HG03378 (cell line): ENCODE data around the gene PDSS2.
"Not testable (repeated sequence)": the region's sequence is repeated elsewhere in the genome, so short reads cannot be mapped to it uniquely, and the experiment has no call there.

Source experiments
- ATAC-seq: cut with Tn5 transposase; IDR thresholded peaks from one replicate; pipeline ENCODE4 v1.9.1; 2021; ENCODE audit warnings: mild to moderate bottlenecking, moderate library complexity; ENCODE audit not compliant: unreplicated experiment

PDSS2 gene

GRCh38 chr6:107280001-107280400 is 179.4 kb downstream of the PDSS2 start:
- ATAC-seq = not testable (repeated sequence)

GRCh38 chr6:107275330-107275865 is 184.0 kb downstream of the PDSS2 start:
- no peak for ATAC-seq

- no peak for ATAC-seq
Measured at GRCh38 chr6:107274288-107274687, 185.1 kb downstream of the PDSS2 start.

GRCh38 chr6:107272246-107272645 is 187.1 kb downstream of the PDSS2 start:
- no peak for ATAC-seq

- no peak for ATAC-seq
Measured at GRCh38 chr6:107271208-107271790, 188.1 kb downstream of the PDSS2 start.

- no peak for ATAC-seq
Measured at GRCh38 chr6:107267634-107268033, 191.7 kb downstream of the PDSS2 start.

- no peak for ATAC-seq
Measured at GRCh38 chr6:107267006-107267405, 192.4 kb downstream of the PDSS2 start.

- no peak for ATAC-seq
Measured at GRCh38 chr6:107266563-107266962, 192.8 kb downstream of the PDSS2 start.

GRCh38 chr6:107264357-107264840 is 195.0 kb downstream of the PDSS2 start:
- ATAC-seq = no peak

- ATAC-seq = no peak
Measured at GRCh38 chr6:107259951-107260350, 199.4 kb downstream of the PDSS2 start.

GRCh38 chr6:107248147-107248546 is 211.2 kb downstream of the PDSS2 start:
- no peak for ATAC-seq

GRCh38 chr6:107246972-107247615 is 212.3 kb downstream of the PDSS2 start:
- no peak for ATAC-seq

- no peak for ATAC-seq
Measured at GRCh38 chr6:107246249-107246971, 213.0 kb downstream of the PDSS2 start.

GRCh38 chr6:107244742-107245480 is 214.5 kb downstream of the PDSS2 start:
- no peak for ATAC-seq

GRCh38 chr6:107244082-107244741 is 215.2 kb downstream of the PDSS2 start:
- no peak for ATAC-seq

GRCh38 chr6:107243471-107243870 is 215.9 kb downstream of the PDSS2 start:
- ATAC-seq = no peak

- no peak for ATAC-seq
Measured at GRCh38 chr6:107237992-107238660, 221.2 kb downstream of the PDSS2 start.

- no peak for ATAC-seq
Measured at GRCh38 chr6:107235511-107235910, 223.9 kb downstream of the PDSS2 start.

GRCh38 chr6:107235007-107235406 is 224.4 kb downstream of the PDSS2 start:
- no peak for ATAC-seq

GRCh38 chr6:107231243-107231642 is 228.1 kb downstream of the PDSS2 start:
- ATAC-seq = no peak
